GM21723 (cell line): ENCODE measurements around the gene AXL.

ENCODE experiments used
- ATAC-seq: cut with Tn5 transposase; IDR thresholded peaks from one replicate; pipeline ENCODE4 v1.9.1; 2021; ENCODE audit warnings: mild to moderate bottlenecking, moderate library complexity; ENCODE audit not compliant: unreplicated experiment

AXL gene

DNA sequence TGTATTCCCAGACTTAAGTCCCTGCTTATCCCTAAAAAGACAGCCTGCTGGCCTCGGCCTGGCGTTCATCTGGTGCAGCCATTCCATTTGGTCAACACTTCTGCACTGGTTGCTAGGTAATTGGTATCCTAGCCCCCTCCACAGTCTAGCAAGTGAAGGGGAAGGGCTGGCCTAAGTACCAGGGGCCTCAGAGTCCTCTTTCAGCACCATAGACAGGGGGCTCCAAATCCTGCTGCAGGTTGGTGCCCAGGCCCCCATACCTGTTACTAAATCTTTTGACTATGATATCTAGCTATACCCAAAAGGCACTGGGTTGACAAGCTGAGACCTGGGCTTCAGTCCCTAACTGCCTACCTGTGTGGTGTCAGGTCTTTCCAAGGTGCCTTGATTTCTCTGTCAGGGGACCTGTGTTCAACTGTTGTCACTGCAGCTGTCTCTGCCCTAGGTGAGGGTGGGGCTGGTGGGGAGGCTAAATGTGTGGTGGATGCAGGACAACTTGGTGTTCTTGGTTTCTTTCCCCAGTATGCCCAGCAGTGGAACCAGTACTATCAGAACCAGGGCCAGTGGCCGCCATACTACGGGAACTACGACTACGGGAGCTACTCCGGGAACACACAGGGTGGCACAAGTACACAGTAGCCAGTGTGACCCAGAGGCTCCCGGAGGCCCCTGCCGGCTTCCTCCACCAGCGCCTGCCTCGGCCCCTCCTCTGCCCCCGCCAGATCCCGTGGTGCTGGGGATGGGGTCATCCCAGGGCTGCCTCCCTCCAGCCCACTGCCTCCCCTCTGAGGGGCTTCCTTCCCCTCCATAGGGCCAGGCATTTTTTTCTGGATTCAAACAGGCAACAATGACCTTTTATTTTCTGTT, 87.1 kb downstream of the AXL start:
- no peak for ATAC-seq

DNA sequence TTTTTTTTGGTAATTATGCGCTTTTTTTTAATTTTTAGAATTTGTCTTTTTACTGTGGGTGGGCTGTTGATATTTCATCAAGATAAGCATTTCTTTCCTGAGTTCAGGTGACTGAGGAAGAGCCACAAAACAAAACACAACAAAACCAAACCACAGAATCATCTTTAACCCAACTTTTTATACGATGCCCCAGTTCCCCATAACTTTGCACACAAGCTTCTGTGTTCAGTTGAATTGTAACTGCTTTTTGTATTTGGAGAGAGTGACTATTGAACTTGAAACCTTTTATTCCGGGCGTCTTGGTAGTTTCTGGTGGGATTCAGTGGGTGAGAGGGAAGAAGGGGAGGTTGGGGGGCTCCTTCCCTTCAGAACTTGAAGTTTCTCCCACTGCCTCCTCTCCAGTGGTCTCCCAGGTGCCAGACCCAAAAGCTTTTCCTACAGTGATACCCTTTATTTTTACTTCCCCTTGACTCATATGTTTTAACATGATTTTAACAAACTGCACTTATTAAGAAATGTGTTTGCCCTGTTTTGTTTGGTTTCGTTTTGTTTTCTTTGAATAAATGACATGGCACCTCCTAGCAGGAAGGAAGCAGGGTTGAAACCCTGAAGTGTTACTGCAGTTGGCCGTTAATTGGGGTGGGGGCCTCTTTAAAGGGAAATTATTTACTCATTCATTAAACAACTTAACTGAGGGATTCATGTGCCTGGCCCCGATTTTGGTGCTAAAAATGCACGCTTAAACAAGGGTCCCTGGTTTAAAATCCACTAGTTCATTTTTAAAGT, 88.3 kb downstream of the AXL start:
- no peak for ATAC-seq

DNA sequence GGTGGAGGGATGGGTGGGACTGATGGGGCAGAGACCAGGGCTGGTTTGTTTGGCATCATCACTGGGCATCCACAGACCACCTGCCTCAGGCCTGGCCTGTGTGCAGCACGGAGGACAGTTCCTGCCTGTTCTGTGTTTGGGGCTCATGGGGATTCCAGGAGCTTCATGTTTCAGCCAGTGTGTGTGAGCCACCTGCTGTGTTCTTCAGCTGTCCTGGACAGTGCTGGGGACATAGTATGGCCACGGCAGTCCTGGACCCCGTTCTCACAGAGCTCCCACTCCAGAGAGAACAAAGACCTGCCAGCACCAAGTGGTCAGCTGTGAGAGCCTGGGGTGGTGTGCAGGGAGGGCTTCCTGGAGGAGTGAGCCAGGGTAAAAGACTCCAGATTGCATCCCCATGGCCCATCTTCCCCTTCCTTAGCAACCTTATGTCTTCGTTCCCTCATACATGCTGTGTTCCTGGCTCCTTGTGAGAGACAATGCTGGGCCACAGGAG, 89.0 kb downstream of the AXL start:
- peak; percentile 10 for ATAC-seq

DNA sequence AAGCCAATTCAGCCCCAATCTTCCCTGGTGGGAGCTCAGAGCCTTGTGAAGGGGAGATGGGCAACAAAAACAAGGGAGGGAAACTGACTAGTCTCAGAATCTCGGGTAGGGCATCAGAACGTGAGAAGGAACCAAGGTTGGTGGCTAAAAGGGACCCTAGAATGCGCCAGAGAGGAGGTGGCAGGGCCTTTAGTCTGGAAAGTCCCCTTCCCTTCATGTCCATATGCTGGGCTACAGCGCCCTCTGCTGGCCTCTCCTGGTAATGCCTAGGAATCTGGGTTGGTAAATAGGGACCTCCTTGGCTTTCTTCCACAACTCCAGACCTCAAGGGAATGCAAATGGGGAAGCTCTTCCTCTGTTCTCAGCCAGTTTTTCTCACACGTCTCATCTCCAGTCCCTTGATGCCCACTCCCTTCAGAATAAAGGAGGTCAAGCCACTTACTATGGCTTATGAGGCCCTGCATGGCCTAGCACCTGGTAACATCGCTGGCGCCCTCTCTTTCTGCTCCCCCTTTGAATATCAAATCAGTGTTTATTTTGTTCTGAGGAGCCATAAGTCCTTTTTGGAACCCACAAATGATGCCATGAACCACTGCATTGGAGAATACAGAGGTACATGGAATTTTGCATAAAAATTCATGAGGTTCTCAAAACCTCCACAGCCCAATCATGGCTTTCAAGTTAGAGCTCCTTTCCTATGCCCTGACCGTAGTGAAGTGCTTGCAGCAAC, 89.6 kb downstream of the AXL start:
- ATAC-seq = peak; percentile 55

DNA sequence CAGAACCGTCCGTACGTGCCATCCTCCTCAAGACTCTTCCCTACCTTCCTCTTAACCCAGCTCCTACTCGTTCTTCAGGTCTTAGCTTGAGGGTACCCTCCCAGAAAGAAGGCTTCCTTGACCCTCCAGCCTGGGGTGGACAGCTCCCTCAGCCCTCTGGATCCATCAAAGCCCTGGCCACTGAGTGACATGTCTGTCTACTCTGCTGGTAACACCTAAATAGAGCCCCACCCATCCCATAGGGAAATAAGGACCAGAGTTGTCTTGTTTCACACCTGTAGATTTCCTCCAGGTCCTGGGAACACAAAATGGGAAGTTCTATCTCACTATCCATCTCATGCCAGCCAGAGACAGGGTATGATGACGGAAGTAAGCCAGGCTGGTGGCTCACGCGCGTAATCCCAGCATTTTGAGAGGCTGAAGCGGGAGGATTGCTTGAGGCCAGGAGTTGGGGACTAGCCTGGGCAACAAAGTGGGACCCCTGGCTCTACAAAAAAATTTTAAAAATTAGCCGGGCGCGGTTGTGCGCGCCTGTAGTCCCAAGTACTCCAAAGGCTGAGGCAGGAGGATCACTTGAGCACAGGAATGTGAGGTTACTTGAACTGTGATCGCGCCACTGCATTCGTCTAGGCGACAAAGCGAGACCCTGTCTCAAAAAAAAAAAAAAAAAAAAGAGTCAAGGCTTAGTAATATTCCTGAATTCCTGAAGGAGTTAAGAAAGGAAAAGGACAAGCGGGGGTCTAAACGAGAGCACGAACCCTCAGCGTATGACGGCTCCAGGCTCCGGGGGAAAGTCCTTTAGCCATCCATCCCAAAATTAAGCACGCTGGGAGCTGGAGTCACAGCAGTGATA, 90.4 kb downstream of the AXL start:
- no peak for ATAC-seq

DNA sequence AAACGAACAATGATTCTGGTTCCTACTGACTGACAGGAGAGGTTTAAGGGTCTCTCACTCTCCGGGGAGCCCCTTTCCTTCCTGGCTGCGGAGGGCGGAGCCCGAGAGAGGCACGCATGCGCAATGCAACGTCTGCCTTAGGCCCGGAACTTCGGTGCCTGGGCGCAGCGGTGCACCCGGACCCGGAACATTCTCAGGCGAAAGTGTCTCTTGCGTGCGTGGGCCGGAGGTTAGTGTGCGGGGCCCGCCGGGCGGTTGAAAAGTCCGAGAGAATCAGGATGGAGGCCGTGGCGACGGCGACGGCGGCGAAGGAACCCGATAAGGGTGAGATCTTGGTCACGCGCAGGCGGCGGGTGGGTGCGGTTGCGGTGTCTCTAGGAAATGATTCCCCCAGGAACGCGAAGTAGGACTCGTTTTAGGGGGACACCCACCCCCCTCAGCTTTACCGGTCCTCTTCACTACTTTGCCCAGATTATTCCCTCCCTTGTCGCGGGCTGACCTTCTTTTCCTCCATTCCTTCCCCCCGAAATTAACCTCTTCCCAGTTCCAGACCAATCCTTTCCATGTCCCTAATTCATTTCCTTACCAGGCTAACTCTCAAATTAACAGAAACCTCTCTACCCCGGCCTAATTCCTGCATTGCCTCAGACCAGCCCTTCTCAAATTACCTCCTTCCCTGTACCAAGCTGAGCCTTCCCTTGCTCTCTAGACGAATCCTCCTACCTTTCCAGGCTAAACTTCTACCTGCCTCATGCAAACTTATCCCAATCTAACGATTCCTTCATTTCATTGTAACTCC, 91.2 kb downstream of the AXL start, which contains the start of gene CCDC97:
CCDC97 (plus strand) TSS at position 140 of the 799 bp plus-strand sequence; CDS start at position 279, 139 bp downstream.
- ATAC-seq = peak; percentile 48

DNA sequence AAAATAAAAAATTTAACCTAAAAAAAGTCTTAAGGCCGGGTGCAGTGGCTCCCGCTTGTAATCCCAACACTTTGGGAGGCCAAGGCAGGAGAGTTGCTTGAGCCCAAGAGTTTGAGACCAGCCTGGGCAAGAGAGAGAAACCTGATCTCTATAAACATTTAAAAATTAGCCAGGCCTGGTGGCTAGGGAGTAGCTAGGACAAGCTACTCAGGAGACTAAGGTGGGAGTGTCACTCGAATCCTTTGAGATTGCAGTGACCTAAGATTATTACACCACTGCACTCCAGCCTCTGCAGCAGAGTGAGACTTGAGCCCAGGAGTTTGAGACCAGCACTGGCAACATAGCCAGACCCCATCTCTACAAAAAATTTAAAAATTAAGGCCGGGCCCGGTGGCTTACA, 92.0 kb downstream of the AXL start:
- no peak for ATAC-seq
